Activated T-helper 2 cell treated with anti-CD3 and anti-CD28 coated beads, Interferon-gamma antibody, Interleukin-2, Interleukin-4, amounts not matched to agents 10 μg/mL and 5 μg/mL and 100 μg/mL, durations not matched to agents 14 hours and 24 hours and 36 hours (primary cell): ENCODE data around the gene S100A10. TPM values are rescaled to one million over a fixed set of nuclear protein-coding genes. Genes with fewer than 3 reads are reported as not detected.

ENCODE experiments used
- DNase-seq: peaks from one replicate; pipeline ENCODE4 v3.0.0; 2021; ENCODE audit warnings: low spot score
- H3K27ac Mint-ChIP-seq: one replicate; pipeline ENCODE4 v1.8.0; 2021; ENCODE audit warnings: mixed read lengths
- H3K27me3 Mint-ChIP-seq: one replicate; pipeline ENCODE4 v1.8.0; 2021; ENCODE audit warnings: low read depth, mixed read lengths
- H3K36me3 Mint-ChIP-seq: one replicate; pipeline ENCODE4 v1.8.0; 2021; ENCODE audit warnings: low read depth, mixed read lengths
- H3K4me1 Mint-ChIP-seq: one replicate; pipeline ENCODE4 v1.8.0; 2021; ENCODE audit warnings: low read depth, mixed read lengths
- H3K4me3 Mint-ChIP-seq: one replicate; pipeline ENCODE4 v1.8.0; 2021; ENCODE audit warnings: low read depth, mild to moderate bottlenecking, moderate library complexity, mixed read lengths
- H3K9me3 Mint-ChIP-seq: one replicate; pipeline ENCODE4 v1.8.0; 2021; ENCODE audit warnings: mixed read lengths
- intact Hi-C: fragments of 100-400 bp; cut with micrococcal nuclease; formaldehyde crosslinking; loops from one replicate; pipeline ENCODE4 v1.15.1; 2023
- total RNA-seq: library from RNA; stranded (reverse); gene quantifications from 2 replicates; pipeline ENCODE4 v1.2.3, GENCODE V29; 2022

S100A10 gene
- total RNA-seq, 1 donor from 2014 or later: 160 TPM

- H3K27me3 Mint-ChIP-seq: peaks cover 14% of the 10 kb centered on the region
- no peaks in the 10 kb centered on the region for H3K9me3 Mint-ChIP-seq
- H3K36me3 Mint-ChIP-seq: no peaks in the 10 kb centered on the region
- H3K27ac Mint-ChIP-seq: no peak overlapping the region
- H3K4me3 Mint-ChIP-seq: no peak overlapping the region
- no peak for DNase-seq
- peaks cover 3% of the 10 kb centered on the region for H3K4me1 Mint-ChIP-seq
- intact Hi-C loops: loop anchor here (2.0 to 5.0 kb wide), 2 partner anchors 33 to 63 kb away; no protein-coding TSS in a partner anchor
Observed at GRCh38 chr1:151934048-151934493, 59.6 kb downstream of the S100A10 start.

Other genes with a start within 250 kb of the S100A10 start
- 141 and 159 TPM in 2 replicates for gene MRPL9, start 230.4 kb downstream of the S100A10 start, total RNA-seq
- 18.2 and 18.4 TPM in 2 replicates for gene TDRKH, start 203.4 kb downstream of the S100A10 start, total RNA-seq
- not detected in 2 replicates for gene LINGO4, start 188.4 kb downstream of the S100A10 start, total RNA-seq
- 0.94 and 0.99 TPM in 2 replicates for gene RORC, start 162.1 kb downstream of the S100A10 start, total RNA-seq
- gene C2CD4D, start 154.0 kb downstream of the S100A10 start, total RNA-seq: 1.3 and 1.6 TPM in 2 replicates
- gene THEM5, start 140.1 kb downstream of the S100A10 start, total RNA-seq: not detected in 2 replicates
- gene THEM4, start 84.3 kb downstream of the S100A10 start, total RNA-seq: 27.2 and 28.0 TPM in 2 replicates
- gene S100A11, start 43.1 kb upstream of the S100A10 start, total RNA-seq: 277 and 295 TPM in 2 replicates
- not detected in 2 replicates for gene TCHHL1, start 95.2 kb upstream of the S100A10 start, total RNA-seq
- 0.02 TPM in 1 of 2 replicates, not detected in the other for gene TCHH, start 121.6 kb upstream of the S100A10 start, total RNA-seq
- gene RPTN, start 165.4 kb upstream of the S100A10 start, total RNA-seq: not detected in 2 replicates
- gene HRNR, start 230.3 kb upstream of the S100A10 start, total RNA-seq: not detected in 2 replicates